SK-N-DZ (cell line): ENCODE data around the gene CLSTN1.
"Not testable (repeated sequence)": the region's sequence is repeated elsewhere in the genome, so short reads cannot be mapped to it uniquely, and the experiment has no call there.

Source experiments
- DNase-seq: peaks from one replicate; pipeline ENCODE4 v3.0.0-alpha.2; 2015; ENCODE audit warnings: low spot score

Gene CLSTN1

GRCh38 chr1:9715536-9716226 is 108.1 kb downstream of the CLSTN1 start:
- no peak for DNase-seq

- no peak for DNase-seq
These were observed 109.5 kb downstream of the CLSTN1 start for GRCh38 chr1:9714257-9714718.

GRCh38 chr1:9712767-9713166 is 111.0 kb downstream of the CLSTN1 start:
- DNase-seq, result not testable (repeated sequence)

- no peak for DNase-seq
These were observed 112.2 kb downstream of the CLSTN1 start for GRCh38 chr1:9711466-9712020.

- no peak for DNase-seq
These were observed 113.7 kb downstream of the CLSTN1 start for GRCh38 chr1:9710037-9710436.

- no peak for DNase-seq
These were observed 117.6 kb downstream of the CLSTN1 start for GRCh38 chr1:9706178-9706577.

- no peak for DNase-seq
These were observed 118.2 kb downstream of the CLSTN1 start for GRCh38 chr1:9705337-9706093.

- no peak for DNase-seq
These were observed 120.1 kb downstream of the CLSTN1 start for GRCh38 chr1:9703681-9704080.

- no peak for DNase-seq
These were observed 120.6 kb downstream of the CLSTN1 start for GRCh38 chr1:9703165-9703509.

GRCh38 chr1:9701665-9702064 is 122.1 kb downstream of the CLSTN1 start:
- DNase-seq, result no peak

- DNase-seq, result no peak
These were observed 123.4 kb downstream of the CLSTN1 start for GRCh38 chr1:9700340-9700739.

- DNase-seq, result no peak
These were observed 124.4 kb downstream of the CLSTN1 start for GRCh38 chr1:9699361-9699760.

GRCh38 chr1:9696793-9697192 is 127.0 kb downstream of the CLSTN1 start:
- no peak for DNase-seq

GRCh38 chr1:9691691-9692090 is 132.1 kb downstream of the CLSTN1 start:
- no peak for DNase-seq

- DNase-seq, result no peak
These were observed 132.7 kb downstream of the CLSTN1 start for GRCh38 chr1:9691108-9691445.

GRCh38 chr1:9690440-9691107 is 133.2 kb downstream of the CLSTN1 start:
- DNase-seq, result no peak

GRCh38 chr1:9689971-9690381 is 133.8 kb downstream of the CLSTN1 start:
- DNase-seq, result no peak

- DNase-seq, result peak; percentile 44
These were observed 134.6 kb downstream of the CLSTN1 start for GRCh38 chr1:9689011-9689706.

- DNase-seq, result no peak
These were observed 135.2 kb downstream of the CLSTN1 start for GRCh38 chr1:9688599-9688998.

GRCh38 chr1:9687874-9688582 is 135.7 kb downstream of the CLSTN1 start:
- no peak for DNase-seq
